Heart right ventricle (tissue), 16 donors: Measurements from ENCODE around the gene NLRC5. TPM values are rescaled to one million over a fixed set of nuclear protein-coding genes. Genes with fewer than 3 reads are reported as not detected.

Source experiments
- ATAC-seq, 8 donors: fragments of 200-7000 bp; cut with Tn5 transposase; one replicate each; pipeline ENCODE4 v1.9.1; 2020; ENCODE audit warnings: mild to moderate bottlenecking in 8 of 8, moderate library complexity in 8 of 8, moderate number of reproducible peaks in 1 of 8
- DNase-seq, 2 donors: peaks; one replicate each; pipeline ENCODE4 v3.0.0-alpha.2; 2020
- H3K27ac ChIP-seq, 10 donors: fragments of 200-600 bp; sonication (generic) in 2 of 10; one replicate each; pipeline versions ENCODE4 v1.5.0 to v1.8.0; 2020 to 2022; ENCODE audit warnings: mild to moderate bottlenecking in 3 of 10
- H3K27me3 ChIP-seq, 7 donors: fragments of 200-600 bp; one replicate each; pipeline ENCODE4 v1.8.0; 2021 to 2022; ENCODE audit warnings: mild to moderate bottlenecking in 2 of 7
- H3K36me3 ChIP-seq, 9 donors: fragments of 200-600 bp; sonication (generic) in 1 of 9; one replicate each; pipeline versions ENCODE4 v1.5.0 to v1.8.0; 2020 to 2022; ENCODE audit warnings: mild to moderate bottlenecking in 2 of 9
- H3K4me1 ChIP-seq, 9 donors: fragments of 200-600 bp; sonication (generic) in 1 of 9; one replicate each; pipeline versions ENCODE4 v1.5.0 to v1.8.0; 2020 to 2022; ENCODE audit warnings: mild to moderate bottlenecking in 4 of 9
- H3K4me3 ChIP-seq, 10 donors: fragments of 200-600 bp; sonication (generic) in 2 of 10; one replicate each; pipeline versions ENCODE4 v1.5.0 to v1.8.0; 2020 to 2022; ENCODE audit warnings: mild to moderate bottlenecking in 7 of 10, moderate library complexity in 2 of 10
- H3K9me3 ChIP-seq, 11 donors: fragments of 200-600 bp in 10 of 11; sonication (generic) in 2 of 11; one replicate each; pipeline versions ENCODE4 v1.5.0 to v1.8.0; 2013 to 2022; ENCODE audit warnings: mild to moderate bottlenecking in 2 of 11, control low read depth in 1 of 11, moderate library complexity in 1 of 11
- WGBS, 2 donors: extraction: QIAGEN DNeasy Blood & Tissue Kit; methylation state at CpG; one replicate each; pipeline ENCODE4 v1.1.7; 2013; ENCODE audit warnings: inconsistent platforms in 1 of 2; 5-methylcytosine and 5-hydroxymethylcytosine counted together
- intact Hi-C, 10 donors: fragments of 100-400 bp; cut with DNase I; formaldehyde crosslinking; loops; one replicate each; pipeline versions ENCODE4 v1.11.1 to v1.14.2; 2022
- polyA plus RNA-seq, 2 donors: library from polyadenylated mRNA; stranded (reverse); fragments of 200-250 nt; gene quantifications; one replicate each; pipeline ENCODE4 v1.2.3, GENCODE V29; 2013
- total RNA-seq, 10 donors: library from RNA; stranded (reverse); fragmentation: NEBNext Ultra II Directional in 3 of 10; extraction: Animal tissue kit (Norgen Biotek cat#: 25700) in 3 of 10; gene quantifications; one replicate each; pipeline versions ENCODE4 v1.2.1 to v1.2.4, GENCODE V29; 2021 to 2023
- TF ChIP-seq, protein P1 (sequence below), 9 donors: fragments of 200-600 bp; sonication (generic) in 2 of 9; IDR thresholded peaks; one replicate each; pipeline versions ENCODE4 v1.5.0 to v1.8.0; 2021 to 2022; ENCODE audit warnings: antibody characterized with exemption in 9 of 9, mild to moderate bottlenecking in 5 of 9, moderate library complexity in 1 of 9
- donor health status: Arrhythmogenic right ventricular cardiomyopathy.
- donor health status: ischemic (EF 13 %, LVEDD 7.1; RV severe dilation, severe dysfunction).
- donor health status: healthy with polysubstance abuse.
- donor health status: DM: no; HTN: yes; CAD: no.
- donor health status: DM: no; HTN: no; CAD: no.
- donor health status: ischemic (EF 25% LVEDD 6.9; RV normal size, moderate dysfunction).
- donor health status: ischemic (EF 25% LVEDD 5.7; RV mildly dilated, moderate dysfunction).
- donor health status: healthy.
- donor health status: DM: yes; HTN: yes; CAD: no.
- donor health status: Ischemic cardiomyopathy.
- donor health status: ischemic (EF 35%, LVEDD 5.7; RV mildly dilated, moderate dysfunction).
- donor health status: nonischemic (EF 11% LVEDD 7.7; RV severe dilation, severe dysfunction).
- donor health status: DM: yes; HTN: yes; CAD: no.
- donor health status: PGD.
- donor health status: ischemic (EF 29% LVEDD 5.4; RV normal size, mild dysfunction).
- donor health status: nonischemic (EF 23%, LVEDD 6.1; RV moderate dilation, normal function).

The NLRC5 gene
- total and polyA plus RNA-seq, 12 donors = 6.2 to 49.6 (median 13.5) TPM

- DNase-seq (no peak), ATAC-seq (no peak)
- H3K4me3 ChIP-seq = no peak overlapping the region
- intact Hi-C loops = loop anchor here in 3 of 10 donors (10.0 kb wide), 1 partner anchor 45 kb away; the partner anchor contains the start of gene CETP (in 3 of the 3)
- H3K9me3 ChIP-seq = no peaks in the 10 kb centered on the region
- peaks cover 0 to 38% (median 0%) of the 10 kb centered on the region in 9 donors for H3K4me1 ChIP-seq
- WGBS, 2 donors = 95 to 100% methylated on average over 2 of the region's 2 CpGs
- H3K36me3 ChIP-seq = peaks cover 0 to 28% (median 0%) of the 10 kb centered on the region in 9 donors
- no peaks in the 10 kb centered on the region for H3K27me3 ChIP-seq
- TF ChIP-seq, protein P1, sequence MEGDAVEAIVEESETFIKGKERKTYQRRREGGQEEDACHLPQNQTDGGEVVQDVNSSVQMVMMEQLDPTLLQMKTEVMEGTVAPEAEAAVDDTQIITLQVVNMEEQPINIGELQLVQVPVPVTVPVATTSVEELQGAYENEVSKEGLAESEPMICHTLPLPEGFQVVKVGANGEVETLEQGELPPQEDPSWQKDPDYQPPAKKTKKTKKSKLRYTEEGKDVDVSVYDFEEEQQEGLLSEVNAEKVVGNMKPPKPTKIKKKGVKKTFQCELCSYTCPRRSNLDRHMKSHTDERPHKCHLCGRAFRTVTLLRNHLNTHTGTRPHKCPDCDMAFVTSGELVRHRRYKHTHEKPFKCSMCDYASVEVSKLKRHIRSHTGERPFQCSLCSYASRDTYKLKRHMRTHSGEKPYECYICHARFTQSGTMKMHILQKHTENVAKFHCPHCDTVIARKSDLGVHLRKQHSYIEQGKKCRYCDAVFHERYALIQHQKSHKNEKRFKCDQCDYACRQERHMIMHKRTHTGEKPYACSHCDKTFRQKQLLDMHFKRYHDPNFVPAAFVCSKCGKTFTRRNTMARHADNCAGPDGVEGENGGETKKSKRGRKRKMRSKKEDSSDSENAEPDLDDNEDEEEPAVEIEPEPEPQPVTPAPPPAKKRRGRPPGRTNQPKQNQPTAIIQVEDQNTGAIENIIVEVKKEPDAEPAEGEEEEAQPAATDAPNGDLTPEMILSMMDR (IDR thresholded peaks at IDR 0.05) = no peak
- no peak overlapping the region for H3K27ac ChIP-seq
Observed at GRCh38 chr16:57009643-57010170, 20.4 kb downstream of the NLRC5 start.

GRCh38 chr16:57012353-57012752, 23.0 kb downstream of the NLRC5 start:
- 91% methylated on average over 13 of the region's 13 CpGs for WGBS, 2 donors
- intact Hi-C loops = loop anchor here in 4 of 10 donors (2.0 to 10.0 kb wide), 2 partner anchors 18 to 48 kb away; partner anchors contain the start of gene CETP (in 3 of the 4)
- no peak for DNase-seq
- H3K4me3 ChIP-seq = no peak overlapping the region
- TF ChIP-seq, protein P1 (IDR thresholded peaks at IDR 0.05) = no peak
- peak overlapping the region in 4 of 10 donors; percentile 23 to 82 (median 50) for H3K27ac ChIP-seq
- no peaks in the 10 kb centered on the region for H3K9me3 ChIP-seq
- no peak for ATAC-seq
- peaks cover 0 to 43% (median 4%) of the 10 kb centered on the region in 9 donors for H3K4me1 ChIP-seq
- H3K27me3 ChIP-seq = no peaks in the 10 kb centered on the region
- peaks cover 0 to 16% (median 0%) of the 10 kb centered on the region in 9 donors for H3K36me3 ChIP-seq

GRCh38 chr16:57013229-57013628, 23.9 kb downstream of the NLRC5 start:
- Histone ChIP-seq H3K27ac (peak overlapping the region in 7 of 10 donors; percentile 23 to 84 (median 73)), H3K27me3 (no peaks in the 10 kb centered on the region), H3K4me1 (peaks cover 0 to 46% (median 4%) of the 10 kb centered on the region in 9 donors), H3K36me3 (peaks cover 0 to 24% (median 0%) of the 10 kb centered on the region in 9 donors), H3K9me3 (no peaks in the 10 kb centered on the region), H3K4me3 (no peak overlapping the region)
- TF ChIP-seq, protein P1 (IDR thresholded peaks at IDR 0.05) = no peak
- intact Hi-C loops = loop anchor here in 4 of 10 donors (2.0 to 10.0 kb wide), 2 partner anchors 18 to 48 kb away; partner anchors contain the start of gene CETP (in 3 of the 4)
- WGBS, 2 donors = 74 to 81% methylated on average over 2 of the region's 2 CpGs
- ATAC-seq (no peak), DNase-seq (no peak)

DNA sequence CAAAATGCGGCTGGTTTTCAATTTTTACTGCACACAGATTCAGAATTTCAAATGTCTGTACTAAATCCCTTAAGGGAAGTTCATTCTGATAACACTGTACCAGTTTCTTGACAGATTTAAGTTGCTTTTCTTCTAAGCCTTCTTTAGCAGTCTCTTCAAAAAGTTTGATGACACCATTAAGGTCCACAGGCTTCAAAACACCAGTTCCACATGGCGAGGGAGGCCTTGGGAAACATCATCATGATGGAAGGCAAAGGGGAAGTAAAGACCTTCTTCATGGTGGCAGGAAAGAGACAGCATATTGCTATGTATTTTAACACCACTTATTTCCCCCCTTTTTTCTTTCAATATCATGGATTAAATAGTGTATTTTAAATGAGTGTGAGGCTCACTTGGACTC, 24.5 kb downstream of the NLRC5 start:
- Histone ChIP-seq H3K27me3 (no peaks in the 10 kb centered on the region), H3K9me3 (no peaks in the 10 kb centered on the region), H3K36me3 (peaks cover 0 to 30% (median 0%) of the 10 kb centered on the region in 9 donors), H3K4me3 (no peak overlapping the region), H3K27ac (peak overlapping the region in 9 of 10 donors; percentile 3 to 84 (median 73)), H3K4me1 (peaks cover 0 to 46% (median 4%) of the 10 kb centered on the region in 9 donors)
- intact Hi-C loops = loop anchor here in 4 of 10 donors (2.0 to 10.0 kb wide), 2 partner anchors 19 to 49 kb away; partner anchors contain the start of gene CETP (in 3 of the 4)
- DNase-seq (no peak), ATAC-seq (no peak)
- WGBS, 2 donors = 72 to 86% methylated on average over 2 of the region's 2 CpGs
- TF ChIP-seq, protein P1 (IDR thresholded peaks at IDR 0.05) = no peak
